ENCODE data around the gene FUS. TPM values are rescaled to one million over a fixed set of nuclear protein-coding genes. Genes with fewer than 3 reads are reported as not detected.

Gene FUS
- polyA plus RNA-seq, 1 donor (not counting 4 experiments of a cell fraction or from before 2014, with no cell fraction given), result 199 TPM

GRCh38 chr16:31196324-31197088, 16.6 kb downstream of the FUS start:
- Histone ChIP-seq H3K4me2 (ENCODE audit: control insufficient read depth, extremely low read depth, insufficient read depth, low read depth, low read length) (no peak overlapping the region), H3K27ac (ENCODE audit: control insufficient read depth, insufficient read depth, low read length) (no peak overlapping the region), H3K36me3 (ENCODE audit: control insufficient read depth in 2 of 2, extremely low read depth in 1 of 2, insufficient read depth in 2 of 2, low read length in 2 of 2) (peaks cover 22 to 46% of the 10 kb centered on the region in 2 experiments), H2AFZ (ENCODE audit: control insufficient read depth, low read length) (no peak overlapping the region), H3K4me1 (ENCODE audit: control insufficient read depth, extremely low read depth, insufficient read depth, low read length) (peaks cover 15% of the 10 kb centered on the region), H3K9me3 (ENCODE audit: control insufficient read depth, low read depth, low read length) (no peaks in the 10 kb centered on the region), H3K9ac (ENCODE audit: control insufficient read depth, extremely low read depth, insufficient read depth, low read length) (no peak overlapping the region), H3K27me3 (ENCODE audit: control insufficient read depth, extremely low read depth, insufficient read depth, low read length) (no peaks in the 10 kb centered on the region), H3K79me2 (ENCODE audit: control insufficient read depth, insufficient read depth, low read length) (peaks cover 2% of the 10 kb centered on the region), H4K20me1 (ENCODE audit: control insufficient read depth, extremely low read depth, insufficient read depth, low read length) (peaks cover 18% of the 10 kb centered on the region), H3K4me3 (ENCODE audit: control insufficient read depth in 2 of 3, extremely low read depth in 1 of 3, insufficient read depth in 2 of 3, low read depth in 1 of 3, low read length in 3 of 3) (no peak overlapping the region), H3K9me1 (ENCODE audit: control insufficient read depth, extremely low read depth, insufficient read depth, low read length) (no peaks in the 10 kb centered on the region)
- DNase-seq (ENCODE audit: low read depth, low spot score) (no peak), FAIRE-seq (no peak)
- TF ChIP-seq EZH2 (IDR thresholded peaks at IDR 0.05; ENCODE audit: low read length) (no peak), CTCF (optimal IDR thresholded peaks at IDR 0.05 in 1 of 3, IDR thresholded peaks at IDR 0.05 in 1 of 3, conservative IDR thresholded peaks at IDR 0.05 in 1 of 3; ENCODE audit: extremely low read depth in 1 of 3, insufficient read depth in 2 of 3, low read length in 3 of 3) (no peak)
- dilution Hi-C loops (cut with MboI; ENCODE audit: extremely low pct_ligation_motif_present, low sequenced_read_pairs), result no loop called here

DNA sequence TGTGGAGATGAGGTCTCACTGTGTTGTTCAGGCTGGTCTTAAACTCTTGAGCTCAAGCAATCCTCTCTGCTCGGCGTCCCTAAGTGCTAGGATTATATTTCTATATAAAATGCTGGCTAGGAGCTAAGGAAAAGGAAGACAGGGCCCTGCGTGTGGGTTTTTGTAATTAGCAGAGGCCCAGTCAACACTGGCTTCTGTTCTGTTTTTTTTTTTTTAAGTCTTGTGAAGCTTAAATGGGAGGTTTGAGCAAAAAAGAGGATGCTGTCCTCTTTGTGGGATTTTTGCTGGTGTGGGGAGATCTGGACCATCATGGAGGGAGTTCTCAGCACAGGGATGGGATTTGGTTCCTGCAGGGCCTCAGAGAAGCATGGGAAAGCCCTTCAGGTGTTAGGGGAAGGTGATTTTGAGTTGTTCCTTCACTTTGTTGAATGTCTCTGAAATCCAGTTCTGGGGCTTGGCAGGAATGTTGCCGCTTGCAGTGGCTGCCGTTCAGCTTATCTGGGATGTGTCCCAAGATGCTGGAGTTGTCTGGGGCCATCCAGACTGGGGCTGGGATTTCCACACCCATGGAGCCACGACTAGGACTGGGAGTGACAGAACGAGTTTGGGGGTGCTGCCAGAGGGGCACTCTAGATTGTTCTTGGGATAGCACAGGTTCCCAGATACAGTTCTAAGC, 18.4 kb downstream of the FUS start:
- H3K79me2 ChIP-seq (ENCODE audit: control insufficient read depth, insufficient read depth, low read length), result peaks cover 2% of the 10 kb centered on the region
- no peaks in the 10 kb centered on the region for H3K9me1 ChIP-seq (ENCODE audit: control insufficient read depth, extremely low read depth, insufficient read depth, low read length)
- dilution Hi-C loops (cut with MboI; ENCODE audit: extremely low pct_ligation_motif_present, low sequenced_read_pairs), result no loop called here
- no peak for FAIRE-seq
- peaks cover 18% of the 10 kb centered on the region for H4K20me1 ChIP-seq (ENCODE audit: control insufficient read depth, extremely low read depth, insufficient read depth, low read length)
- H3K27me3 ChIP-seq (ENCODE audit: control insufficient read depth, extremely low read depth, insufficient read depth, low read length), result no peaks in the 10 kb centered on the region
- H3K27ac ChIP-seq (ENCODE audit: control insufficient read depth, insufficient read depth, low read length), result no peak overlapping the region
- no peak overlapping the region for H3K4me2 ChIP-seq (ENCODE audit: control insufficient read depth, extremely low read depth, insufficient read depth, low read depth, low read length)
- H3K4me3 ChIP-seq (ENCODE audit: control insufficient read depth in 2 of 3, extremely low read depth in 1 of 3, insufficient read depth in 2 of 3, low read depth in 1 of 3, low read length in 3 of 3), result no peak overlapping the region
- no peaks in the 10 kb centered on the region for H3K9me3 ChIP-seq (ENCODE audit: control insufficient read depth, low read depth, low read length)
- peaks cover 12 to 29% of the 10 kb centered on the region in 2 experiments for H3K36me3 ChIP-seq (ENCODE audit: control insufficient read depth in 2 of 2, extremely low read depth in 1 of 2, insufficient read depth in 2 of 2, low read length in 2 of 2)
- no peak overlapping the region for H3K9ac ChIP-seq (ENCODE audit: control insufficient read depth, extremely low read depth, insufficient read depth, low read length)
- no peak overlapping the region for H2AFZ ChIP-seq (ENCODE audit: control insufficient read depth, low read length)
- no peak for TF ChIP-seq EZH2 (IDR thresholded peaks at IDR 0.05; ENCODE audit: low read length)
- no peak for TF ChIP-seq CTCF (optimal IDR thresholded peaks at IDR 0.05 in 1 of 3, IDR thresholded peaks at IDR 0.05 in 1 of 3, conservative IDR thresholded peaks at IDR 0.05 in 1 of 3; ENCODE audit: extremely low read depth in 1 of 3, insufficient read depth in 2 of 3, low read length in 3 of 3)
- H3K4me1 ChIP-seq (ENCODE audit: control insufficient read depth, extremely low read depth, insufficient read depth, low read length), result peaks cover 23% of the 10 kb centered on the region
- DNase-seq (ENCODE audit: low read depth, low spot score), result no peak
